ENCODE measurements around the gene CLDND2. TPM values are rescaled to one million over a fixed set of nuclear protein-coding genes. Genes with fewer than 3 reads are reported as not detected.

CLDND2 gene
- total and polyA plus RNA-seq, 10 of the 15 experiments (the other 5 are each of a cell fraction or from before 2014, with no cell fraction given), result 0.24 to 7.1 (median 1.8) TPM; not detected in 1

DNA sequence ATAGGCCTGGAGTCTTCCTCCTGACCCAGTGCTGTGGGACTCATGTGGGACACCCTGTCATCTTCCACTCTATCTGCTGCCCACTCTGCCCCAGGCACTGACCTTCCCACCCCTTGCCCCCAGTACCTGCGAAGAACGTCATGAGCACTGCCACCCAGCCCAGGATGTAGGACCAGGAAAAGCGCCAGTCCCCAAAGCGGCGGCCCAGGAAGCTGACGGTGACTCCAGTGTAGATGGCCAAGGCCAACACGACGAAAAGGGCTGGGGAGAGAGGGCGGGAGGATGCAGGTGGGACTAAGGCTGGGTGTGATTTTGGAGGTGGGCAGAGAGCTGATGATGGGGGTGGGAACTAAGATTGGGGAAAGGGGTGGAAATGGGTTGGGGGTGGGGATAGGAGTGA lies 11.6 kb upstream of the CLDND2 start:
- Histone ChIP-seq H2AFZ (ENCODE audit: control insufficient read depth, low read depth, low read length) (no peak overlapping the region), H3K4me1 (ENCODE audit: control insufficient read depth, insufficient read depth, low read length) (peaks cover 5% of the 10 kb centered on the region), H3K79me2 (ENCODE audit: control insufficient read depth, insufficient read depth, low read length) (no peaks in the 10 kb centered on the region), H3K9me3 (replicated peaks; ENCODE audit: control insufficient read depth, insufficient read depth, low read length) (no peaks in the 10 kb centered on the region), H4K20me1 (ENCODE audit: control insufficient read depth, insufficient read depth) (no peaks in the 10 kb centered on the region), H3K27ac (ENCODE audit: control insufficient read depth, insufficient read depth) (no peak overlapping the region), H3K9ac (ENCODE audit: control insufficient read depth, insufficient read depth, low read length) (no peak overlapping the region), H3K36me3 (ENCODE audit: control insufficient read depth in 2 of 2, insufficient read depth in 2 of 2, low read length in 1 of 2) (no peaks in the 10 kb centered on the region), H3K4me2 (ENCODE audit: control insufficient read depth, insufficient read depth) (no peak overlapping the region), H3K4me3 (no peak overlapping the region), H3K27me3 (replicated peaks in 1 of 2; ENCODE audit: control insufficient read depth in 2 of 2, insufficient read depth in 2 of 2, low read length in 1 of 2) (no peaks in the 10 kb centered on the region)
- ATAC-seq (no peak), FAIRE-seq (no peak), DNase-seq (ENCODE audit: low read depth, low spot score) (no peak)
- no peak for TF ChIP-seq TCF12 (IDR thresholded peaks at IDR 0.05; ENCODE audit: low read depth, low read length)
- TF ChIP-seq CBX5 (IDR thresholded peaks at IDR 0.05; ENCODE audit: low read depth), result no peak
- TF ChIP-seq ATF7 (IDR thresholded peaks at IDR 0.05; ENCODE audit: low read depth), result no peak
- TF ChIP-seq ZBED1 (IDR thresholded peaks at IDR 0.05; ENCODE audit: borderline replicate concordance), result no peak
- no peak for TF ChIP-seq KAT2A (conservative IDR thresholded peaks at IDR 0.05; ENCODE audit: control insufficient read depth, low read depth, low read length)
- no peak for TF ChIP-seq MYB (IDR thresholded peaks at IDR 0.05; ENCODE audit: borderline replicate concordance, low read depth, low read length)
- no peak for TF ChIP-seq NBN (IDR thresholded peaks at IDR 0.05)
- no peak for TF ChIP-seq TCF3 (IDR thresholded peaks at IDR 0.05; ENCODE audit: borderline replicate concordance, insufficient read depth, low read depth, low read length)
- no peak for TF ChIP-seq FOXK2 (IDR thresholded peaks at IDR 0.05)
- no peak for TF ChIP-seq ETV6 (conservative IDR thresholded peaks at IDR 0.05 in 1 of 2, IDR thresholded peaks at IDR 0.05 in 1 of 2; ENCODE audit: borderline replicate concordance in 1 of 2, low read depth in 1 of 2)
- no peak for TF ChIP-seq RELB (IDR thresholded peaks at IDR 0.05; ENCODE audit: low read depth)
- in situ Hi-C loops (cut with MboI) (loop anchor here (25.0 kb wide), 1 partner anchor 1157 kb away; the partner anchor contains the start of gene ZNF808), intact Hi-C loops (cut with micrococcal nuclease; ENCODE audit: unreplicated experiment) (no loop called here)
- 84% methylated on average over 9 of the region's 9 CpGs for WGBS (ENCODE audit: insufficient coverage, insufficient replicate concordance, low lambda C conversion rate, missing lambda C conversion rate)
- no TSS peak for BruUV-seq (replicated peaks)
- RAD21 ChIA-PET (ENCODE audit: unreplicated experiment), result no interaction called here
- POLR2A ChIA-PET, result no interaction called here
- SMC1A ChIA-PET (ENCODE audit: uncharacterized antibody, unreplicated experiment), result no interaction called here
- CTCF ChIA-PET, result interaction anchor here (0.6 kb wide), 1 partner anchor 8 kb away, joined by 3 read pairs; no protein-coding TSS in a partner anchor
